Hepatocyte (in vitro differentiated cells): ENCODE data around the gene KIF3A.

Experiments used
- CTCF ChIP-seq: fragments of 200-600 bp; sonication (generic); IDR thresholded peaks from 2 replicates; pipeline ENCODE4 v1.5.1; 2016; ENCODE audit warnings: antibody characterized with exemption, mild to moderate bottlenecking; ENCODE audit not compliant: poor library complexity
- EZH2 ChIP-seq: fragments of 200-600 bp; sonication (generic); IDR thresholded peaks from 2 replicates; pipeline ENCODE4 v1.6.1; 2016; ENCODE audit warnings: antibody characterized with exemption, mild to moderate bottlenecking, borderline replicate concordance
- EZH2phosphoT487 ChIP-seq: fragments of 200-600 bp; sonication (generic); IDR thresholded peaks from one replicate; pipeline ENCODE4 v1.6.1; 2018; ENCODE audit warnings: antibody characterized with exemption, mild to moderate bottlenecking, low read depth, moderate library complexity; ENCODE audit not compliant: unreplicated experiment, severe bottlenecking

- TF ChIP-seq CTCF (no peak), EZH2phosphoT487 (no peak), EZH2 (no peak)
Measured at GRCh38 chr5:132657676-132658380, 79.5 kb downstream of the KIF3A start, which contains the start of gene IL13.
